GM19463 (cell line): ENCODE data around the gene SPNS2.

ENCODE experiments used
- ATAC-seq: cut with Tn5 transposase; IDR thresholded peaks from one replicate; pipeline ENCODE4 v1.9.1; 2021; ENCODE audit warnings: mild to moderate bottlenecking, moderate library complexity; ENCODE audit not compliant: unreplicated experiment

Gene SPNS2

GRCh38 chr17:4498461-4499397, at the start of gene SPNS2:
SPNS2 (plus strand) TSS chr17:4498881; CDS start chr17:4499048, 167 bp downstream.
- ATAC-seq: no peak

GRCh38 chr17:4449736-4450135, 48.9 kb upstream of the SPNS2 start:
- no peak for ATAC-seq

- ATAC-seq: no peak
Observed at GRCh38 chr17:4450710-4451316, 47.9 kb upstream of the SPNS2 start.

- no peak for ATAC-seq
Observed at GRCh38 chr17:4453812-4454591, 44.7 kb upstream of the SPNS2 start.

GRCh38 chr17:4460661-4461060, 38.0 kb upstream of the SPNS2 start:
- ATAC-seq: no peak

GRCh38 chr17:4463818-4464476, 34.7 kb upstream of the SPNS2 start:
- no peak for ATAC-seq

GRCh38 chr17:4465786-4466185, 32.9 kb upstream of the SPNS2 start:
- no peak for ATAC-seq

- no peak for ATAC-seq
Observed at GRCh38 chr17:4467287-4467686, 31.4 kb upstream of the SPNS2 start.

GRCh38 chr17:4469552-4469951, 29.1 kb upstream of the SPNS2 start:
- no peak for ATAC-seq

- no peak for ATAC-seq
Observed at GRCh38 chr17:4472286-4472685, 26.4 kb upstream of the SPNS2 start.

GRCh38 chr17:4474093-4474492, 24.6 kb upstream of the SPNS2 start:
- no peak for ATAC-seq

GRCh38 chr17:4475001-4475400, 23.7 kb upstream of the SPNS2 start:
- no peak for ATAC-seq

- ATAC-seq: no peak
Observed at GRCh38 chr17:4475463-4475862, 23.2 kb upstream of the SPNS2 start.

GRCh38 chr17:4476017-4476416, 22.7 kb upstream of the SPNS2 start:
- ATAC-seq: no peak

GRCh38 chr17:4476511-4477070, 22.1 kb upstream of the SPNS2 start:
- ATAC-seq: no peak

- ATAC-seq: no peak
Observed at GRCh38 chr17:4477255-4477791, 21.4 kb upstream of the SPNS2 start.

- ATAC-seq: no peak
Observed at GRCh38 chr17:4478318-4478830, 20.3 kb upstream of the SPNS2 start.

GRCh38 chr17:4479340-4479981, 19.2 kb upstream of the SPNS2 start:
- ATAC-seq: no peak

- no peak for ATAC-seq
Observed at GRCh38 chr17:4479982-4480751, 18.5 kb upstream of the SPNS2 start.
